HepG2 (cell line): ENCODE data around the gene TCTA. TPM values are rescaled to one million over a fixed set of nuclear protein-coding genes. Genes with fewer than 3 reads are reported as not detected.

Source experiments
- ESRRA ChIP-seq: sonication (generic); formaldehyde crosslinking; IDR thresholded peaks from 2 replicates; pipeline ENCODE4 v1.5.1; 2020; ENCODE audit warnings: mild to moderate bottlenecking, low read depth, missing genetic modification reagents
- HIC2 ChIP-seq: sonication (generic); formaldehyde crosslinking; IDR thresholded peaks from 2 replicates; pipeline ENCODE4 v1.9.0; 2022; ENCODE audit warnings: low read depth, missing genetic modification reagents
- IRF2 ChIP-seq: IDR thresholded peaks from 2 replicates; pipeline ENCODE4 v1.6.1; 2018; ENCODE audit warnings: missing genetic modification reagents, missing compliant biosample characterization
- KDM3A ChIP-seq: IDR thresholded peaks from 2 replicates; pipeline ENCODE4 v1.6.1; 2018; ENCODE audit warnings: low read depth, missing compliant biosample characterization
- MTF2 ChIP-seq: sonication (generic); formaldehyde crosslinking; IDR thresholded peaks from 2 replicates; pipeline ENCODE4 v1.5.0; 2020; ENCODE audit warnings: missing genetic modification reagents, borderline replicate concordance
- NFE2L1 ChIP-seq: sonication (generic); formaldehyde crosslinking; IDR thresholded peaks from 2 replicates; pipeline ENCODE4 v1.4.0; 2020; ENCODE audit warnings: missing genetic modification reagents, mild to moderate bottlenecking, borderline replicate concordance
- SNAPC4 ChIP-seq: sonication (generic); formaldehyde crosslinking; IDR thresholded peaks from 2 replicates; pipeline ENCODE4 v1.4.0; 2020; ENCODE audit warnings: mild to moderate bottlenecking, missing genetic modification reagents
- THAP11 ChIP-seq: IDR thresholded peaks from 2 replicates; pipeline ENCODE4 v1.6.1; 2016; ENCODE audit warnings: missing biosample characterization, missing genetic modification reagents
- U2AF2 ChIP-seq: fragments of 200-400 bp; formaldehyde crosslinking; IDR thresholded peaks from 2 replicates; pipeline ENCODE4 v1.6.1; 2017; ENCODE audit warnings: low read depth, mild to moderate bottlenecking, low read length
- ZEB1 ChIP-seq: IDR thresholded peaks from 2 replicates; pipeline ENCODE4 v1.6.1; 2012; ENCODE audit warnings: mild to moderate bottlenecking, low read depth, inconsistent platforms; ENCODE audit not compliant: insufficient replicate concordance
- ZMYM2 ChIP-seq: sonication (generic); formaldehyde crosslinking; IDR thresholded peaks from 2 replicates; pipeline ENCODE4 v1.8.0; 2022; ENCODE audit warnings: mild to moderate bottlenecking, missing genetic modification reagents
- ZNF33A ChIP-seq: sonication (generic); formaldehyde crosslinking; IDR thresholded peaks from 2 replicates; pipeline ENCODE4 v1.5.1; 2020; ENCODE audit warnings: missing genetic modification reagents, mild to moderate bottlenecking, moderate library complexity, borderline replicate concordance
- ZNF34 ChIP-seq: sonication (generic); formaldehyde crosslinking; IDR thresholded peaks from 2 replicates; pipeline ENCODE4 v1.4.0; 2020; ENCODE audit warnings: mild to moderate bottlenecking, missing genetic modification reagents, borderline replicate concordance
- ZNF646 ChIP-seq: sonication (generic); formaldehyde crosslinking; IDR thresholded peaks from 2 replicates; pipeline ENCODE4 v1.9.0; 2021; ENCODE audit warnings: mild to moderate bottlenecking, missing genetic modification reagents
- ZNF747 ChIP-seq: sonication (generic); formaldehyde crosslinking; IDR thresholded peaks from 2 replicates; pipeline ENCODE4 v1.8.1; 2023; ENCODE audit warnings: missing genetic modification reagents, mild to moderate bottlenecking, borderline replicate concordance
- polyA plus RNA-seq, 8 experiments: library from polyadenylated mRNA; depleted of rRNA in 3 of 8; stranded (reverse) in 7 of 8; unstranded in 1 of 8; fragments of >200 nt; fragmentation: Illumina TruSeq in 4 of 8; extraction: Trizol in 4 of 8; gene quantifications; 2 replicates each; pipeline versions ENCODE4 v1.2.1 to v1.2.3, GENCODE V29; 2011 to 2016; ENCODE audit warnings: low read depth in 4 of 8, missing spikeins in 1 of 8, mixed read lengths in 1 of 8; ENCODE audit not compliant: insufficient read depth in 1 of 8
- total RNA-seq, 5 experiments: library from RNA; depleted of rRNA; stranded (reverse); fragments of >200 nt; fragmentation: Illumina TruSeq; extraction: Trizol; gene quantifications; 2 replicates each; pipeline ENCODE4 v1.2.3, GENCODE V29; 2016; ENCODE audit warnings: low read depth in 1 of 5

TCTA gene
- total and polyA plus RNA-seq, 2 of the 13 experiments (the other 11 are each of a cell fraction or from before 2014, with no cell fraction given) = 8.3 to 13.2 TPM

- no peak for TF ChIP-seq SNAPC4
- no peak for TF ChIP-seq NFE2L1 (CRISPR knock-in tag)
- no peak for TF ChIP-seq MTF2 (CRISPR knock-in tag)
- TF ChIP-seq U2AF2 = no peak
- TF ChIP-seq IRF2 = no peak
- TF ChIP-seq ZEB1 = no peak
- TF ChIP-seq KDM3A = no peak
- no peak for TF ChIP-seq ZNF33A (CRISPR knock-in tag)
- TF ChIP-seq ZNF747 = no peak
- TF ChIP-seq ESRRA (CRISPR knock-in tag) = no peak
- 0 out of 2 replicates have a peak, but pooled peaks have one; percentile 16 for TF ChIP-seq THAP11 (CRISPR knock-in tag)
- peak; percentile 72; the same call in 1 of the 2 replicates for TF ChIP-seq ZMYM2 (CRISPR knock-in tag)
- TF ChIP-seq ZNF646 (CRISPR knock-in tag) = no peak
- TF ChIP-seq ZNF34 = no peak
- no peak for TF ChIP-seq HIC2 (CRISPR knock-in tag)
Measured at GRCh38 chr3:49465270-49466034, 53.2 kb downstream of the TCTA start (continued).
